HepG2 (cell line): ENCODE measurements around the gene MOCS1. TPM values are rescaled to one million over a fixed set of nuclear protein-coding genes. Genes with fewer than 3 reads are reported as not detected.

ENCODE experiments used
- ATAC-seq: fragments of 200-7000 bp; cut with Tn5 transposase; 3 replicates; pipeline ENCODE4 v1.9.1; 2020; ENCODE audit warnings: mild to moderate bottlenecking, moderate library complexity
- BruUV-seq: library from RNA; stranded (reverse); fragments of 400-500 nt; replicated peaks from 2 replicates; lab custom pipeline; 2021; lab: Mats Ljungman, UMichigan
- CTCF ChIA-PET: fragments of 300-600 bp; formaldehyde crosslinking; extraction: SDS; loops from one replicate; lab custom pipeline; 2021; ENCODE audit warnings: low total read pairs, inconsistent platforms, low intra/inter-chr PET ratio; lab: Yijun Ruan, JAX
- POLR2A ChIA-PET: fragments of 350-600 bp; sonication (Branson Sonifier 250); formaldehyde crosslinking; loops from one replicate; lab custom pipeline; 2020; ENCODE audit warnings: antibody characterized with exemption, inconsistent platforms; lab: Yijun Ruan, JAX
- DNase-seq: peaks from one replicate; pipeline ENCODE4 v3.0.0-alpha.2; 2015; ENCODE audit warnings: low spot score
- FAIRE-seq: peaks from 3 replicates; lab custom pipeline; 2011; peaks lifted over from hg19 to GRCh38; lab: Jason Lieb, UNC
- H2AFZ ChIP-seq: one replicate; pipeline ENCODE4 v1.6.1; 2011; ENCODE audit warnings: low read length, inconsistent platforms
- H3K27ac ChIP-seq: fragments of 300-600 bp; 3 replicates; pipeline ENCODE4 v1.8.0; 2011; ENCODE audit warnings: mixed run types, mild to moderate bottlenecking, mixed read lengths, low read length, inconsistent platforms; ENCODE audit not compliant: insufficient read depth; ENCODE audit errors: extremely low read length
- H3K27me3 ChIP-seq, 2 experiments: fragments of 200-600 bp in 1 of 2; 2 replicates in 1 of 2; 3 replicates in 1 of 2; pipeline versions ENCODE4 v1.6.0 to v1.8.0; 2011; ENCODE audit warnings: low read length in 2 of 2, mild to moderate bottlenecking in 2 of 2, moderate library complexity in 2 of 2, inconsistent platforms in 1 of 2; ENCODE audit not compliant: insufficient read depth in 2 of 2, control insufficient read depth in 1 of 2
- H3K36me3 ChIP-seq, 2 experiments: fragments of 200-600 bp in 1 of 2; replicated peaks in 1 of 2; 2 replicates in 1 of 2; 3 replicates in 1 of 2; pipeline versions ENCODE4 v1.5.1 to v1.8.0; 2011; ENCODE audit warnings: low read length in 2 of 2, inconsistent platforms in 1 of 2; ENCODE audit not compliant: insufficient read depth in 2 of 2, control insufficient read depth in 1 of 2
- H3K4me1 ChIP-seq: 2 replicates; pipeline ENCODE4 v1.5.1; 2012; ENCODE audit warnings: low read length, inconsistent platforms; ENCODE audit not compliant: insufficient read depth
- H3K4me2 ChIP-seq: 2 replicates; pipeline ENCODE4 v1.6.0; 2011; ENCODE audit warnings: low read depth, low read length, inconsistent platforms
- H3K4me3 ChIP-seq, 3 experiments: fragments of 200-600 bp in 1 of 3; sonication (generic), shearing (Covaris generic) in 1 of 3; replicated peaks in 1 of 3; 2 replicates each; pipeline ENCODE4 v1.5.1; 2011 to 2016; ENCODE audit warnings: low read length in 3 of 3, inconsistent platforms in 2 of 3, low read depth in 2 of 3, mild to moderate bottlenecking in 2 of 3, control low read depth in 1 of 3, mixed read lengths in 1 of 3; ENCODE audit not compliant: insufficient read depth in 1 of 3
- H3K79me2 ChIP-seq: one replicate; pipeline ENCODE4 v1.6.1; 2011; ENCODE audit warnings: low read length, inconsistent platforms; ENCODE audit not compliant: insufficient read depth
- H3K9ac ChIP-seq: 2 replicates; pipeline ENCODE4 v1.6.0; 2011; ENCODE audit warnings: mild to moderate bottlenecking, low read depth, low read length, inconsistent platforms; ENCODE audit not compliant: insufficient read depth
- H3K9me3 ChIP-seq: 2 replicates; pipeline ENCODE4 v1.5.1; 2012; ENCODE audit warnings: mild to moderate bottlenecking, low read length
- H4K20me1 ChIP-seq: 2 replicates; pipeline ENCODE4 v1.6.0; 2011; ENCODE audit warnings: inconsistent platforms, mild to moderate bottlenecking, low read length, moderate library complexity; ENCODE audit not compliant: insufficient read depth
- GMEB1 ChIP-seq: sonication (generic); formaldehyde crosslinking; IDR thresholded peaks from 2 replicates; pipeline ENCODE4 v1.5.1; 2020; ENCODE audit warnings: missing genetic modification reagents, mild to moderate bottlenecking, borderline replicate concordance
- KDM6A ChIP-seq: IDR thresholded peaks from 2 replicates; pipeline ENCODE4 v1.6.1; 2016; ENCODE audit warnings: low read depth
- NFIB ChIP-seq: sonication (generic); formaldehyde crosslinking; IDR thresholded peaks from 2 replicates; pipeline ENCODE4 v1.9.0; 2021; ENCODE audit warnings: missing genetic modification reagents, mild to moderate bottlenecking, borderline replicate concordance
- SKIL ChIP-seq: sonication (generic); formaldehyde crosslinking; IDR thresholded peaks from 2 replicates; pipeline ENCODE4 v1.8.0; 2022; ENCODE audit warnings: missing genetic modification reagents, mild to moderate bottlenecking, moderate library complexity, borderline replicate concordance
- THAP9 ChIP-seq: sonication (generic); formaldehyde crosslinking; IDR thresholded peaks from 2 replicates; pipeline ENCODE4; 2020; ENCODE audit warnings: missing genetic modification reagents, mild to moderate bottlenecking, borderline replicate concordance
- ZMYM4 ChIP-seq: sonication (generic); formaldehyde crosslinking; IDR thresholded peaks from 2 replicates; pipeline ENCODE4 v1.8.1; 2023; ENCODE audit warnings: mild to moderate bottlenecking, missing genetic modification reagents
- ZNF431 ChIP-seq: sonication (generic); formaldehyde crosslinking; IDR thresholded peaks from 2 replicates; pipeline ENCODE4 v1.9.0; 2022; ENCODE audit warnings: missing genetic modification reagents, low read depth, mild to moderate bottlenecking, borderline replicate concordance
- ZNF766 ChIP-seq: sonication (generic); formaldehyde crosslinking; IDR thresholded peaks from 2 replicates; pipeline ENCODE4 v1.5.0; 2020; ENCODE audit warnings: missing genetic modification reagents, borderline replicate concordance
- in situ Hi-C: cut with HindIII; loops from 2 replicates; pipeline ENCODE4 v1.10.0; 2017; ENCODE audit warnings: low pct_unique_long_range_greater_than_20kb; ENCODE audit not compliant: extremely low pct_ligation_motif_present
- intact Hi-C: fragments of 100-400 bp; cut with micrococcal nuclease; formaldehyde crosslinking; loops from one replicate; pipeline ENCODE4 v1.10.0; 2022; ENCODE audit not compliant: unreplicated experiment
- polyA plus RNA-seq, 8 experiments: library from polyadenylated mRNA; depleted of rRNA in 3 of 8; stranded (reverse) in 7 of 8; unstranded in 1 of 8; fragments of >200 nt; fragmentation: Illumina TruSeq in 4 of 8; extraction: Trizol in 4 of 8; gene quantifications; 2 replicates each; pipeline versions ENCODE4 v1.2.1 to v1.2.3, GENCODE V29; 2011 to 2016; ENCODE audit warnings: low read depth in 4 of 8, missing spikeins in 1 of 8, mixed read lengths in 1 of 8; ENCODE audit not compliant: insufficient read depth in 1 of 8
- total RNA-seq, 5 experiments: library from RNA; depleted of rRNA; stranded (reverse); fragments of >200 nt; fragmentation: Illumina TruSeq; extraction: Trizol; gene quantifications; 2 replicates each; pipeline ENCODE4 v1.2.3, GENCODE V29; 2016; ENCODE audit warnings: low read depth in 1 of 5

MOCS1 gene
- total and polyA plus RNA-seq, 2 of the 13 experiments (the other 11 are each of a cell fraction or from before 2014, with no cell fraction given): 5.3 to 11.7 TPM

GRCh38 chr6:39910164-39910563 is 24.1 kb downstream of the MOCS1 start:
- CTCF ChIA-PET: no interaction called here
- no peak overlapping the region for H2AFZ ChIP-seq
- intact Hi-C loops (no loop called here), in situ Hi-C loops (no loop called here)
- no peaks in the 10 kb centered on the region for H4K20me1 ChIP-seq
- ATAC-seq: no peak
- TF ChIP-seq THAP9 (CRISPR knock-in tag) (no peak), ZNF431 (no peak), ZNF766 (CRISPR knock-in tag) (no peak), ZMYM4 (CRISPR knock-in tag) (no peak), SKIL (CRISPR knock-in tag) (no peak), NFIB (CRISPR knock-in tag) (no peak), GMEB1 (CRISPR knock-in tag) (no peak), KDM6A (CRISPR knock-in tag) (no peak)
- H3K4me3 ChIP-seq: no peak overlapping the region
- no TSS peak for BruUV-seq
- FAIRE-seq: no peak
- DNase-seq: no peak
- no peak overlapping the region for H3K9ac ChIP-seq
- no peak overlapping the region for H3K27ac ChIP-seq
- POLR2A ChIA-PET: no interaction called here
- H3K36me3 ChIP-seq: peaks cover 9 to 15% of the 10 kb centered on the region in 2 experiments; a peak in 3 of 5 replicates
- no peak overlapping the region for H3K4me2 ChIP-seq
- H3K79me2 ChIP-seq: no peaks in the 10 kb centered on the region
- no peaks in the 10 kb centered on the region for H3K9me3 ChIP-seq
- H3K27me3 ChIP-seq: no peaks in the 10 kb centered on the region
- no peaks in the 10 kb centered on the region for H3K4me1 ChIP-seq
